Embryonic facial prominence (tissue), 1 donor: ENCODE results near the gene ASNS.
"Not testable (repeated sequence)": the region's sequence is repeated elsewhere in the genome, so short reads cannot be mapped to it uniquely, and the experiment has no call there.

Experiments
- DNase-seq: peaks from one replicate; pipeline ENCODE4 v3.0.0-alpha.2; 2016; ENCODE audit errors: extremely low spot score

Gene ASNS

GRCh38 chr7:97872025-97872669 is at the start of gene ASNS:
ASNS (minus strand) TSS chr7:97872408; CDS start chr7:97869156, 3,252 bp downstream.
- DNase-seq = peak; percentile 80

GRCh38 chr7:97921254-97921653 is 49.0 kb upstream of the ASNS start:
- not testable (repeated sequence) for DNase-seq

- not testable (repeated sequence) for DNase-seq
These were observed 43.1 kb upstream of the ASNS start for GRCh38 chr7:97915267-97915666.

- DNase-seq = not testable (repeated sequence)
These were observed 40.1 kb upstream of the ASNS start for GRCh38 chr7:97912294-97912693.

GRCh38 chr7:97896893-97897292 is 24.7 kb upstream of the ASNS start:
- not testable (repeated sequence) for DNase-seq

GRCh38 chr7:97891721-97892120 is 19.5 kb upstream of the ASNS start:
- DNase-seq = not testable (repeated sequence)

- DNase-seq = not testable (repeated sequence)
These were observed 7.3 kb upstream of the ASNS start for GRCh38 chr7:97879527-97879926.

- DNase-seq = not testable (repeated sequence)
These were observed 2.7 kb upstream of the ASNS start for GRCh38 chr7:97874894-97875293.

GRCh38 chr7:97873606-97874005 is 1.4 kb upstream of the ASNS start:
- no peak for DNase-seq

GRCh38 chr7:97871659-97872024 is 566 bp downstream of the ASNS start:
- DNase-seq = no peak

GRCh38 chr7:97868788-97869187 is 3.4 kb downstream of the ASNS start:
- DNase-seq = no peak

GRCh38 chr7:97868314-97868713 is 3.9 kb downstream of the ASNS start:
- DNase-seq = no peak

- DNase-seq = no peak
These were observed 7.1 kb downstream of the ASNS start for GRCh38 chr7:97865104-97865503.

GRCh38 chr7:97859606-97860204 is 12.5 kb downstream of the ASNS start:
- DNase-seq = no peak

GRCh38 chr7:97858221-97858620 is 14.0 kb downstream of the ASNS start:
- no peak for DNase-seq

- DNase-seq = no peak
These were observed 14.7 kb downstream of the ASNS start for GRCh38 chr7:97857544-97857943.

GRCh38 chr7:97851683-97852082 is 20.5 kb downstream of the ASNS start:
- DNase-seq = no peak

GRCh38 chr7:97850262-97851031 is 21.8 kb downstream of the ASNS start:
- DNase-seq = not testable (repeated sequence)

GRCh38 chr7:97847791-97848190 is 24.4 kb downstream of the ASNS start:
- DNase-seq = no peak

- DNase-seq = no peak
These were observed 25.3 kb downstream of the ASNS start for GRCh38 chr7:97846945-97847344.

GRCh38 chr7:97845622-97846203 is 26.5 kb downstream of the ASNS start:
- no peak for DNase-seq

- DNase-seq = no peak
These were observed 28.2 kb downstream of the ASNS start for GRCh38 chr7:97844036-97844435.
